ENCODE data around the gene GLIPR1.

GRCh38 chr12:75452675-75453330 is 27.8 kb upstream of the GLIPR1 start:
- TF ChIP-seq POLR2AphosphoS5 (IDR thresholded peaks at IDR 0.05) (no peak), POLR2A (IDR thresholded peaks at IDR 0.05) (no peak)
- TF ChIP-seq, protein P1, sequence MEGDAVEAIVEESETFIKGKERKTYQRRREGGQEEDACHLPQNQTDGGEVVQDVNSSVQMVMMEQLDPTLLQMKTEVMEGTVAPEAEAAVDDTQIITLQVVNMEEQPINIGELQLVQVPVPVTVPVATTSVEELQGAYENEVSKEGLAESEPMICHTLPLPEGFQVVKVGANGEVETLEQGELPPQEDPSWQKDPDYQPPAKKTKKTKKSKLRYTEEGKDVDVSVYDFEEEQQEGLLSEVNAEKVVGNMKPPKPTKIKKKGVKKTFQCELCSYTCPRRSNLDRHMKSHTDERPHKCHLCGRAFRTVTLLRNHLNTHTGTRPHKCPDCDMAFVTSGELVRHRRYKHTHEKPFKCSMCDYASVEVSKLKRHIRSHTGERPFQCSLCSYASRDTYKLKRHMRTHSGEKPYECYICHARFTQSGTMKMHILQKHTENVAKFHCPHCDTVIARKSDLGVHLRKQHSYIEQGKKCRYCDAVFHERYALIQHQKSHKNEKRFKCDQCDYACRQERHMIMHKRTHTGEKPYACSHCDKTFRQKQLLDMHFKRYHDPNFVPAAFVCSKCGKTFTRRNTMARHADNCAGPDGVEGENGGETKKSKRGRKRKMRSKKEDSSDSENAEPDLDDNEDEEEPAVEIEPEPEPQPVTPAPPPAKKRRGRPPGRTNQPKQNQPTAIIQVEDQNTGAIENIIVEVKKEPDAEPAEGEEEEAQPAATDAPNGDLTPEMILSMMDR (IDR thresholded peaks at IDR 0.05), result no peak

All from prostate gland (tissue), 2 donors.